OCI-LY1 (cell line): Measurements from ENCODE around the gene CFAP210.
"Not testable (repeated sequence)": the region's sequence is repeated elsewhere in the genome, so short reads cannot be mapped to it uniquely, and the experiment has no call there.

ENCODE experiments used
- H2AFZ ChIP-seq: fragments of 200-600 bp; sonication (generic), shearing (Covaris generic); 2 replicates; pipeline ENCODE4 v1.6.0; 2014; ENCODE audit warnings: antibody characterized with exemption, mild to moderate bottlenecking, low read length
- H3F3A ChIP-seq: fragments of 200-600 bp; sonication (generic), shearing (Covaris generic); 2 replicates; pipeline ENCODE4 v1.6.0; 2014; ENCODE audit warnings: mild to moderate bottlenecking, antibody characterized with exemption, low read length, moderate library complexity; ENCODE audit not compliant: insufficient read depth
- H3K27ac ChIP-seq: fragments of 200-600 bp; sonication (generic); 2 replicates; pipeline ENCODE4 v1.5.1; 2014; ENCODE audit warnings: low read length, mixed run types, mild to moderate bottlenecking, low read depth; ENCODE audit not compliant: poor library complexity, severe bottlenecking
- H3K27me3 ChIP-seq: fragments of 200-600 bp; sonication (generic); 2 replicates; pipeline ENCODE4 v1.6.0; 2014; ENCODE audit warnings: antibody characterized with exemption, mild to moderate bottlenecking, low read length, moderate library complexity; ENCODE audit not compliant: insufficient read depth
- H3K36me3 ChIP-seq: fragments of 200-600 bp; sonication (generic); 2 replicates; pipeline ENCODE4 v1.6.1; 2014; ENCODE audit warnings: mild to moderate bottlenecking, antibody characterized with exemption, low read length, moderate library complexity, mixed read lengths; ENCODE audit not compliant: insufficient read depth
- H3K4me1 ChIP-seq: fragments of 200-600 bp; sonication (generic); 2 replicates; pipeline ENCODE4 v1.5.1; 2014; ENCODE audit warnings: mild to moderate bottlenecking, low read length, moderate library complexity; ENCODE audit not compliant: insufficient read depth, severe bottlenecking
- H3K4me2 ChIP-seq: fragments of 200-600 bp; sonication (generic), shearing (Covaris generic); 2 replicates; pipeline ENCODE4 v1.6.1; 2014; ENCODE audit warnings: low read length
- H3K4me3 ChIP-seq: fragments of 200-600 bp; sonication (generic); 2 replicates; pipeline ENCODE4 v1.5.1; 2014; ENCODE audit warnings: low read length, low read depth, mild to moderate bottlenecking, mixed read lengths; ENCODE audit not compliant: poor library complexity, severe bottlenecking
- H3K79me2 ChIP-seq: fragments of 200-600 bp; shearing (Covaris generic); 2 replicates; pipeline ENCODE4 v1.6.1; 2016; ENCODE audit warnings: mixed run types, low read length, mixed read lengths; ENCODE audit not compliant: insufficient read depth
- H3K9ac ChIP-seq: fragments of 200-600 bp; sonication (generic), shearing (Covaris generic); 2 replicates; pipeline ENCODE4 v1.6.1; 2014; ENCODE audit warnings: mild to moderate bottlenecking, low read length, mixed read lengths
- H3K9me2 ChIP-seq: fragments of 200-600 bp; sonication (generic), shearing (Covaris generic); 2 replicates; pipeline ENCODE4 v1.6.1; 2014; ENCODE audit warnings: low read depth, mild to moderate bottlenecking, low read length, mixed read lengths
- H3K9me3 ChIP-seq: fragments of 200-600 bp; shearing (Covaris generic); 2 replicates; pipeline ENCODE4 v1.6.1; 2014; ENCODE audit warnings: low read length, mixed read lengths
- H4K20me1 ChIP-seq: fragments of 200-600 bp; sonication (generic), shearing (Covaris generic); 2 replicates; pipeline ENCODE4 v1.6.0; 2016; ENCODE audit warnings: mild to moderate bottlenecking, low read length; ENCODE audit not compliant: insufficient read depth
- EZH2 ChIP-seq: fragments of 200-600 bp; sonication (generic), shearing (Covaris generic); IDR thresholded peaks from 2 replicates; pipeline ENCODE4 v1.8.0; 2017; ENCODE audit warnings: borderline replicate concordance, mixed run types, mild to moderate bottlenecking, antibody characterized with exemption, low read length, moderate library complexity, mixed read lengths
- TF ChIP-seq, protein P1 (sequence below): fragments of 200-600 bp; sonication (generic), shearing (Covaris generic); IDR thresholded peaks from 2 replicates; pipeline ENCODE4 v1.5.1; 2017; ENCODE audit warnings: mild to moderate bottlenecking, antibody characterized with exemption, low read length, moderate library complexity, mixed read lengths

CFAP210 gene

DNA sequence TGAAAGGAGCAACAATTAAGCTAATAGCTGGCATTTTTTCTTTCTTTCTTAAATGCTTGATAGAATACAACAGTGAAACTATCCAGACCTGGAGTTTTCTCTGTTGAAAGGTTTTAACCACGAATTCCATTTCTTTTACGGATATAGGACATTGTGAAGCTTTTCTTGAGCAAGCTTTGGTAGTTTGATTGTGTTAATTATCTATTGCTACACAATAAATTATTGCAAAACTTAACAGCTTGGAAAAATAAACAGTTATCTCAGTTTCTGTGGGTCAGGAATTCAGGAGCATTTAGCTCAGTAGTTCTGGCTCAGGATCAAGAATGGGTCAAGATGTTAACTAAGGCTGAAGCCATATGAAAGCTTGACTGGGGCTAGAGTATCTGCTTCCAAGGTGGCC is 11.7 kb upstream of the CFAP210 start:
- Histone ChIP-seq H3K4me2 (no peak overlapping the region), H2AFZ (no peak overlapping the region), H3K27me3 (no peaks in the 10 kb centered on the region), H3K9ac (no peak overlapping the region), H4K20me1 (no peaks in the 10 kb centered on the region), H3K9me2 (no peaks in the 10 kb centered on the region), H3K79me2 (no peaks in the 10 kb centered on the region), H3K9me3 (no peaks in the 10 kb centered on the region), H3K4me3 (no peak overlapping the region), H3K4me1 (no peaks in the 10 kb centered on the region), H3F3A (no peaks in the 10 kb centered on the region), H3K27ac (no peak overlapping the region), H3K36me3 (peaks cover 5% of the 10 kb centered on the region; the same call in 1 of the 2 replicates)
- TF ChIP-seq EZH2 = no peak
- TF ChIP-seq, protein P1, sequence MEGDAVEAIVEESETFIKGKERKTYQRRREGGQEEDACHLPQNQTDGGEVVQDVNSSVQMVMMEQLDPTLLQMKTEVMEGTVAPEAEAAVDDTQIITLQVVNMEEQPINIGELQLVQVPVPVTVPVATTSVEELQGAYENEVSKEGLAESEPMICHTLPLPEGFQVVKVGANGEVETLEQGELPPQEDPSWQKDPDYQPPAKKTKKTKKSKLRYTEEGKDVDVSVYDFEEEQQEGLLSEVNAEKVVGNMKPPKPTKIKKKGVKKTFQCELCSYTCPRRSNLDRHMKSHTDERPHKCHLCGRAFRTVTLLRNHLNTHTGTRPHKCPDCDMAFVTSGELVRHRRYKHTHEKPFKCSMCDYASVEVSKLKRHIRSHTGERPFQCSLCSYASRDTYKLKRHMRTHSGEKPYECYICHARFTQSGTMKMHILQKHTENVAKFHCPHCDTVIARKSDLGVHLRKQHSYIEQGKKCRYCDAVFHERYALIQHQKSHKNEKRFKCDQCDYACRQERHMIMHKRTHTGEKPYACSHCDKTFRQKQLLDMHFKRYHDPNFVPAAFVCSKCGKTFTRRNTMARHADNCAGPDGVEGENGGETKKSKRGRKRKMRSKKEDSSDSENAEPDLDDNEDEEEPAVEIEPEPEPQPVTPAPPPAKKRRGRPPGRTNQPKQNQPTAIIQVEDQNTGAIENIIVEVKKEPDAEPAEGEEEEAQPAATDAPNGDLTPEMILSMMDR = no peak

DNA sequence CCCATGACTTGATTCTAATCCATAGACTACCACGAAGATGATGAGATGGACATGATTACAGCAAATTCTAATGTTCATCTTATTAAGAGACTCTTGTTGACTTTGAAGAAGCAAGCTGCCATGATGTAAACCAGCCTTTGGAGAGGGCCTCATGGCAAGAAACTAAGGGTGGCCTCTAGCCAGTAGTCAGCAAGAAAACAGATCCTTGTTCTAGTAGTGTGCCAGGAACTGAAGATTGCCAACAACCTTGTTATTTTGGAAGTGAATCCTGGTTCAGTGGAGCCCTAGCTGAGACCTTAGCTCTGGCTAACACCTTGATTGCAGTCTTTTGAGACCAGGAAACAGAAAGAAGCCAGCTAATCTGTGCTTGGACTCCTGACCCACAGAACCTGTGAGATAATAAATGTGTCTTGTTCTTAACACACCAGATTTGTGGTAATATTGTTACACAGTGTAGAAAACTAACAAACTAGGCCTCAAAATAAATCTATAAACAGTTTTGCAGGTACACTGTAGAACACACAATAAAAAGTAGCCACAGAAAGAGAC is 10.0 kb upstream of the CFAP210 start:
- Histone ChIP-seq H3K27me3 (no peaks in the 10 kb centered on the region), H2AFZ (no peak overlapping the region), H3K4me3 (no peak overlapping the region), H3K27ac (no peak overlapping the region), H3K9ac (no peak overlapping the region), H3K4me2 (no peak overlapping the region), H4K20me1 (no peaks in the 10 kb centered on the region), H3K9me2 (no peaks in the 10 kb centered on the region), H3K79me2 (no peaks in the 10 kb centered on the region), H3K9me3 (no peaks in the 10 kb centered on the region), H3F3A (no peaks in the 10 kb centered on the region), H3K36me3 (peaks cover 8% of the 10 kb centered on the region; the same call in 1 of the 2 replicates), H3K4me1 (no peaks in the 10 kb centered on the region)
- TF ChIP-seq EZH2 = no peak
- TF ChIP-seq, protein P1 = no peak

DNA sequence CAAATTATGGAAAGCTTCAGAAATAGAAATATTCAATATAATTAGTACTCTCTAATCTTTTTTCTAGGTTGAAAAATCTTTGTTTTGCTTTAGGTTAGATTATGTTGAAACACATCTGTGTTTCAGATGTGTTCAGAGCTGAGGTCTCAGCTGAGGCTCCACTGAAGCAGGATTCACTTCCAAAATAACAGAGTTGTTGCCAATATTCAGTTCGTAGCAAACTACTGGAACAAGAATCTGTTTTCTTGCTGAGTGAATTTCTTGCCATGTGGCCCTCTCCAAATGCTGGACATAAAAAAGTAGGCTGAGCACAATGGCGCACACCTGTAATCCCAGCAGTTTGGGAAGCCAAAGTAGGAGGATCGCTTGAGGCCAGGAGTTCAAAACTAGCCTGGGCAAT is 8.8 kb upstream of the CFAP210 start:
- H2AFZ ChIP-seq = no peak overlapping the region
- H3K27me3 ChIP-seq = no peaks in the 10 kb centered on the region
- no peak overlapping the region for H3K4me2 ChIP-seq
- no peaks in the 10 kb centered on the region for H4K20me1 ChIP-seq
- no peak for TF ChIP-seq EZH2
- TF ChIP-seq, protein P1 = no peak
- H3F3A ChIP-seq = no peaks in the 10 kb centered on the region
- no peaks in the 10 kb centered on the region for H3K9me2 ChIP-seq
- H3K79me2 ChIP-seq = no peaks in the 10 kb centered on the region
- H3K9me3 ChIP-seq = no peaks in the 10 kb centered on the region
- H3K27ac ChIP-seq = no peak overlapping the region
- H3K4me1 ChIP-seq = no peaks in the 10 kb centered on the region
- H3K9ac ChIP-seq = no peak overlapping the region
- H3K36me3 ChIP-seq = peaks cover 13% of the 10 kb centered on the region; the same call in 1 of the 2 replicates
- H3K4me3 ChIP-seq = no peak overlapping the region

DNA sequence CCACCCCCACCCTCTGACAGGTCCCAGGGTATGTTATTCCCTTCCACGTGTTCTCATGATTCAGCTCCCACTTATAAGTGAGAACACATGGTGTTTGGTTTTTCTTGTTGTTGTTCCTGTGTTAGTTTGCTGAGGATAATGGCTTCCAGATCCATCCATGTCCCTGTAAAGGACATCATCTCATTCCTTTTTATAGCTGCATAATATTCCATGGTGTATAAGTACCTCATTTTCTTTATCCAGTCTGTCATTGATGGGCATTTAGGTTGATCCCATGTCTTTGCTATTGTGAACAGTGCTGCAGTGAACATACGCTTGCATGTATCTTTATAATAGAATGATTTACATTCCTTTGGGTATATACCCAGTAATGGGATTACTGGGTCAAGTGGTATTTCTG is 5.0 kb upstream of the CFAP210 start:
- not testable (repeated sequence) for H4K20me1 ChIP-seq, H3K4me1 ChIP-seq, H3K79me2 ChIP-seq, H3K27me3 ChIP-seq, H3K4me3 ChIP-seq, H3K9ac ChIP-seq, H3K4me2 ChIP-seq, H3F3A ChIP-seq, H3K27ac ChIP-seq, H3K9me3 ChIP-seq, H2AFZ ChIP-seq, H3K9me2 ChIP-seq
- H3K36me3 ChIP-seq = peaks cover 13% of the 10 kb centered on the region; the same call in 1 of the 2 replicates
